DOHH2 (cell line): Measurements from ENCODE around the gene VAC14.

Experiments
- H3F3A ChIP-seq: fragments of 200-600 bp; sonication (generic), shearing (Covaris generic); 2 replicates; pipeline ENCODE4 v1.6.0; 2016; ENCODE audit warnings: antibody characterized with exemption, mild to moderate bottlenecking; ENCODE audit not compliant: control insufficient read depth, insufficient read depth
- H3K27ac ChIP-seq: fragments of 200-600 bp; sonication (generic); 2 replicates; pipeline ENCODE4 v1.5.1; 2014; ENCODE audit warnings: low read depth, mild to moderate bottlenecking, low read length, moderate library complexity
- H3K27me3 ChIP-seq: fragments of 200-600 bp; sonication (generic); 2 replicates; pipeline ENCODE4 v1.6.1; 2014; ENCODE audit warnings: mild to moderate bottlenecking, low read length, mixed read lengths; ENCODE audit not compliant: control insufficient read depth
- H3K36me3 ChIP-seq: fragments of 200-600 bp; sonication (generic); 2 replicates; pipeline ENCODE4 v1.6.1; 2014; ENCODE audit warnings: mild to moderate bottlenecking, low read length, moderate library complexity, mixed read lengths; ENCODE audit not compliant: control insufficient read depth
- H3K4me1 ChIP-seq: fragments of 200-600 bp; sonication (generic); 2 replicates; pipeline ENCODE4 v1.6.1; 2014; ENCODE audit warnings: mild to moderate bottlenecking, low read length, mixed read lengths; ENCODE audit not compliant: control insufficient read depth
- H3K4me2 ChIP-seq: fragments of 200-600 bp; sonication (generic); 2 replicates; pipeline ENCODE4 v1.6.0; 2014; ENCODE audit warnings: mild to moderate bottlenecking, low read length, moderate library complexity
- H3K4me3 ChIP-seq: fragments of 200-600 bp; sonication (generic); 2 replicates; pipeline ENCODE4 v1.5.1; 2014; ENCODE audit warnings: mild to moderate bottlenecking, low read length, mixed read lengths
- H3K79me2 ChIP-seq: fragments of 200-600 bp; sonication (generic); 2 replicates; pipeline ENCODE4 v1.6.1; 2014; ENCODE audit warnings: mild to moderate bottlenecking, low read length, mixed read lengths; ENCODE audit not compliant: control insufficient read depth
- H3K9me2 ChIP-seq: fragments of 200-600 bp; sonication (generic); replicated peaks from 2 replicates; pipeline ENCODE4 v1.6.1; 2014; ENCODE audit warnings: mild to moderate bottlenecking, low read length, mixed read lengths; ENCODE audit not compliant: control insufficient read depth
- H3K9me3 ChIP-seq: fragments of 200-600 bp; sonication (generic); 2 replicates; pipeline ENCODE4 v1.6.1; 2014; ENCODE audit warnings: antibody characterized with exemption, low read length, mixed read lengths; ENCODE audit not compliant: control insufficient read depth, insufficient read depth
- H4K20me1 ChIP-seq: fragments of 200-600 bp; sonication (generic); 2 replicates; pipeline ENCODE4 v1.6.0; 2014; ENCODE audit warnings: low read depth, mild to moderate bottlenecking, antibody characterized with exemption, low read length, moderate library complexity; ENCODE audit not compliant: control insufficient read depth, insufficient read depth
- EZH2phosphoT487 ChIP-seq: fragments of 200-600 bp; sonication (generic); IDR thresholded peaks from 2 replicates; pipeline ENCODE4 v1.6.1; 2017; ENCODE audit warnings: borderline replicate concordance, mild to moderate bottlenecking, antibody characterized with exemption, low read length, moderate library complexity, mixed read lengths
- TF ChIP-seq, protein P1 (sequence below): fragments of 200-600 bp; sonication (generic); IDR thresholded peaks from one replicate; pipeline ENCODE4 v1.5.1; 2014; ENCODE audit warnings: antibody characterized with exemption, mild to moderate bottlenecking, low read depth, low read length; ENCODE audit not compliant: poor library complexity, severe bottlenecking

The VAC14 gene

DNA sequence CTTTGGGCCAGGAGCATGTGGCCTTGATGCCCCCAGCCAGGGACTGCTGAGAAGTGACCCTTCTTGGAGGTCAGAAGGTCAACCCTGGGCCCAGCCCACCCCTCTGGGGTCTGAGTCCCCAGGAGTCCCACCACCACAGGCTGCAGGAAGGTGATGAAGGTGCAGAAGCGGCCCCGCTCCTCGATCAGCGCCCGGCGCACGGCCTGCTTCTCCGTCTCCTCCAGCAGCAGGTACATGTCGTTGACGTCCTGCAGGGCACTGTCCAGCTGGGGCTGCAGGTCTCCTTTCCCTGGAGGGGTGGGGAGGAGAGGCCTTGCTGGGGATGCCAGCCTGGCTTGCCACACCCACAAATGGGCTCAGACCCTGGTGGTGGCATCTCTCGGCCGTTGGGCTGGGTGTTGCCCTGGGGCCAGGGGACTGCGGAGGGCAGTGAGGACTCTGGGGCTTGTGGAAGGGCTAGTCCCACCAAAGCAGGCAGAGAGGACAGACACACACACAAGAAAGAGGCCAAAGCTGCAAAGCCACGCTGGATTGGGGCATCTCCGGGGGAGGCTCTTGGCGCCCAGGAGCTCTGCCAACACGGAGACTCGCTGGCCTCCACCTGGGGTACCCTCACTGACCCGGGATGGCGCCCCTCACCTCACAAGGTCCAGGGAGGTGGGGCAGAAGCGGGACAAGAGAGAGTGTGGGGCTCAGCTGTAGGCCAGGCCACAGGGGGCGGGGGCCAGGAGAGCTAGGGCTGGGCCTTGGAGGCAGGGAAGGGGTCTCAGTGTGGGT, 122.6 kb downstream of the VAC14 start:
- Histone ChIP-seq H3K9me2 (no peaks in the 10 kb centered on the region), H3K27me3 (no peaks in the 10 kb centered on the region), H3K27ac (no peak overlapping the region), H3F3A (no peaks in the 10 kb centered on the region), H3K36me3 (no peaks in the 10 kb centered on the region), H3K4me2 (no peak overlapping the region), H3K4me3 (no peak overlapping the region), H4K20me1 (no peaks in the 10 kb centered on the region), H3K79me2 (no peaks in the 10 kb centered on the region), H3K4me1 (no peaks in the 10 kb centered on the region), H3K9me3 (no peaks in the 10 kb centered on the region)
- TF ChIP-seq EZH2phosphoT487, result no peak
- TF ChIP-seq, protein P1, sequence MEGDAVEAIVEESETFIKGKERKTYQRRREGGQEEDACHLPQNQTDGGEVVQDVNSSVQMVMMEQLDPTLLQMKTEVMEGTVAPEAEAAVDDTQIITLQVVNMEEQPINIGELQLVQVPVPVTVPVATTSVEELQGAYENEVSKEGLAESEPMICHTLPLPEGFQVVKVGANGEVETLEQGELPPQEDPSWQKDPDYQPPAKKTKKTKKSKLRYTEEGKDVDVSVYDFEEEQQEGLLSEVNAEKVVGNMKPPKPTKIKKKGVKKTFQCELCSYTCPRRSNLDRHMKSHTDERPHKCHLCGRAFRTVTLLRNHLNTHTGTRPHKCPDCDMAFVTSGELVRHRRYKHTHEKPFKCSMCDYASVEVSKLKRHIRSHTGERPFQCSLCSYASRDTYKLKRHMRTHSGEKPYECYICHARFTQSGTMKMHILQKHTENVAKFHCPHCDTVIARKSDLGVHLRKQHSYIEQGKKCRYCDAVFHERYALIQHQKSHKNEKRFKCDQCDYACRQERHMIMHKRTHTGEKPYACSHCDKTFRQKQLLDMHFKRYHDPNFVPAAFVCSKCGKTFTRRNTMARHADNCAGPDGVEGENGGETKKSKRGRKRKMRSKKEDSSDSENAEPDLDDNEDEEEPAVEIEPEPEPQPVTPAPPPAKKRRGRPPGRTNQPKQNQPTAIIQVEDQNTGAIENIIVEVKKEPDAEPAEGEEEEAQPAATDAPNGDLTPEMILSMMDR, result no peak

GRCh38 chr16:70677499-70678120, 123.3 kb downstream of the VAC14 start:
- Histone ChIP-seq H3K36me3 (no peaks in the 10 kb centered on the region), H3K27me3 (no peaks in the 10 kb centered on the region), H3K4me3 (no peak overlapping the region), H3K4me2 (no peak overlapping the region), H3F3A (no peaks in the 10 kb centered on the region), H3K79me2 (no peaks in the 10 kb centered on the region), H3K4me1 (no peaks in the 10 kb centered on the region), H3K9me3 (no peaks in the 10 kb centered on the region), H3K9me2 (no peaks in the 10 kb centered on the region), H3K27ac (no peak overlapping the region), H4K20me1 (no peaks in the 10 kb centered on the region)
- no peak for TF ChIP-seq EZH2phosphoT487
- TF ChIP-seq, protein P1, result no peak

- TF ChIP-seq EZH2phosphoT487, result no peak
- TF ChIP-seq, protein P1, result no peak
- Histone ChIP-seq H3K79me2 (no peaks in the 10 kb centered on the region), H4K20me1 (no peaks in the 10 kb centered on the region), H3F3A (no peaks in the 10 kb centered on the region), H3K27ac (no peak overlapping the region), H3K36me3 (no peaks in the 10 kb centered on the region), H3K4me3 (no peak overlapping the region), H3K9me3 (no peaks in the 10 kb centered on the region), H3K4me1 (no peaks in the 10 kb centered on the region), H3K27me3 (no peaks in the 10 kb centered on the region), H3K4me2 (no peak overlapping the region), H3K9me2 (no peaks in the 10 kb centered on the region)
Measured at GRCh38 chr16:70676675-70677498, 124.1 kb downstream of the VAC14 start.
